Umbilical cord (tissue), 2 donors: ENCODE results near the gene ZC3H12A. TPM values are rescaled to one million over a fixed set of nuclear protein-coding genes. Genes with fewer than 3 reads are reported as not detected.

Experiments
- DNase-seq: peaks from one replicate; pipeline ENCODE4 v3.0.0-alpha.2; 2015; ENCODE audit warnings: low spot score
- total RNA-seq: library from RNA; depleted of rRNA; stranded (reverse); fragments of >200 nt; gene quantifications from one replicate; pipeline ENCODE4 v1.2.3, GENCODE V29; 2014; ENCODE audit warnings: low replicate concordance; ENCODE audit not compliant: insufficient read depth

ZC3H12A gene
- total RNA-seq, 1 donor from 2014 or later: 4.1 TPM

DNA sequence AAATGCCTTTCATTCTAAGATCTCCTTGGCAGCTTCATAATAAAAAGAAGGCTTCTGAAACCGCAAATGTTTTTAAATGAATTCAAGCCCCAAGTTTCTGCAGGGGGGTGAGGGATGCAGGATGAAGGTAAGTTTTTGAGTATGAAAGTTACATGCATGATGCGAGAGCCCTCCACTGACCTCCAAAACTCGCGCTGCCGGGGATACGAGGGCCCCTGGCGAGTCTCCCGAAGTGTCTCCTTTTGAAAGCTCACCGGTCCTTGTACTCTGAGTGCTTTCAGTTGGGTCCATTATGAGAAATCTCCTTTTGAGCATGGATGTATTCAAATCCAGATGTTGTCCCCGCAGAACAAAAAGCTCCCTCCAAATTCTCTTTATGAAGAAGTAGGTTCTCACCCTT, 18.9 kb upstream of the ZC3H12A start:
- no peak for DNase-seq

DNA sequence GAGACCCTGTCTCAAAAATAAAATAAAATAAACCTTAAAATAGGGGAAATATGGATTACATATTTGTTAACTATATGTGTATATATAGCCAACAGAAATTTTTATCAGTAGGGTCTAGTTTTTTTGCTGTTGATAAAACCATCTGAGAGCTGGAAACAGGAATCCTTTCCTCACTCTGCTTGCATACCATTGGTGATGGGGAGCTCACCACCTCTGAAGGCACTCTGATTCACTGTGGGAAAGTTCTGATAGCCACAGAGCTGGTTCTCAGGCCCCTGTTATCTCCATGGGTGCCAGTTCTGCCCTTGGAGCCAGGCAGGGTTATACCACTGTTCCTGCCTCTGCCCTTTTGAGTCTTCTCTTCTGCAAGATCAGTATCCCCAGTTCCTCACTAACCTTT, 17.8 kb upstream of the ZC3H12A start:
- no peak for DNase-seq

DNA sequence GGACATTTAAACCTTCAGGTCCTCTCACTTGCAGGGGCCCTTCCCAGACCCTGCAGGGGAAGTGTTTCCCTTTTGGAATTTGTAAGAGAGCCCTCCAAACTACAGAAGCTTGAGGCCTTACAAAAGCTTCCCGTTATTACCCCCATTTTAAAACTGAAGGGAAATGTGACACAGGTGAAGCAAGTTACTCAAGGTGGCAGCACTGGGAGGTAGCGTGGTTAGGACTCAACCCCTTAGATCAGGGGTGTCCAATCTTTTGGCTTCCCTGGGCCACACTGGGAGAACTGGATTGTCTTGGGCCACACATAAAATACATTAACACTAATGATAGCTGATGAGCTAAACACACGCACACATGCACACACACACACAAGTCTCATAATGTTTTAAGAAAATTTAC, 15.8 kb upstream of the ZC3H12A start:
- DNase-seq: no peak

DNA sequence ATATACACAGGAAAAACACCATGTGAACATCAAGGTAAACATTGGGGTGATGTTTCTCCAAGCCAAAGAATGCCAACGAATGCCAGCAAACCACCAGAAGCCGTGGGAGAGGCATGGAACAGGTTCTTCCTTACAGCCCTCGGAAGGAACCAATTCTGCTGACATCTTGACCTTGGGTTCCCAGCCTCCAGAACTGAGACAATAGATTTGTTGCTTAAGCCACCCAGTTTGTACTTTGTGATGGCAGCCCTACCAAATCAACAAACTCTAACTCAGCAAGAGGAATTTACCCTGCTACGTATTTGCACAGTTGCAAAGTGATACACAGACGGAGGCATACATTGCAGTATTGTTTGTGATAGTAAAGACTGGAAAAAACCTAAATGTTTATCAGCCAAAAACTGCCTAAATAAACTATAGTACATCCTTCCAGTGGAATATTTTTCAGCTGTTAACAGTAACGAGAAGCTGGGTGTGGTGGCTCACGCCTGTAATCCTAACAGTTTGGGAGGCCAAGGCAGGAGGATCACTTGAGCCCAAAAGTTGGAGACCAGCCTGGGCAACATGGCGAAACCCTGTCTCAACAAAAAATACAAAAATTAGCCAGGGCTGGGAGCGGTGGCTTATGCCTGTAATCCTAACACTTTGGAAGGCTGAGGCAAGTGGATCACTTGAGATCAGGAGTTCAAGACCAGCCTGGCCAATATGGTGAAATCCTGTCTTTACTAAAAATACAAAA, 12.5 kb upstream of the ZC3H12A start:
- no peak for DNase-seq

DNA sequence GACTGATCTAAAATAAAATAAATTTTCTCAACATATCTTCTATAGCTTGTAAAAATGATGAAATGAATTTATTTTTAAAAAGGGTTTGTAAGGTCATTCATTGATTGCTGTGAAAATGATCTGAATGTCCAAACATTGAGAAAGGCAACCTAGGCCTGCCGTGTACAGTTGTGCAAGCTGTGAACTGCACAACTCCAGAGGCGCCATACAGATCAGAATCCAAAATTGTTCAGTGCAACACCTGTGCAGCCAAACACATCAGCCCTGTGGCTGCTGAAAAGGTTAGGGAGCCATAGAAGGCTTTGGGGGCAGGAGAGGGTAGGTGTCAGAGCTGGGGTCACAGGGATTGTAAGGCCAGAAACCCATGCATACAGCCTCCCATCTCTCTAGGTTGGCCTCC, 9.9 kb upstream of the ZC3H12A start:
- DNase-seq: no peak

GRCh38 chr1:37465593-37466517, 8.5 kb upstream of the ZC3H12A start:
- DNase-seq: no peak

GRCh38 chr1:37468037-37468436, 6.3 kb upstream of the ZC3H12A start:
- DNase-seq: no peak

DNA sequence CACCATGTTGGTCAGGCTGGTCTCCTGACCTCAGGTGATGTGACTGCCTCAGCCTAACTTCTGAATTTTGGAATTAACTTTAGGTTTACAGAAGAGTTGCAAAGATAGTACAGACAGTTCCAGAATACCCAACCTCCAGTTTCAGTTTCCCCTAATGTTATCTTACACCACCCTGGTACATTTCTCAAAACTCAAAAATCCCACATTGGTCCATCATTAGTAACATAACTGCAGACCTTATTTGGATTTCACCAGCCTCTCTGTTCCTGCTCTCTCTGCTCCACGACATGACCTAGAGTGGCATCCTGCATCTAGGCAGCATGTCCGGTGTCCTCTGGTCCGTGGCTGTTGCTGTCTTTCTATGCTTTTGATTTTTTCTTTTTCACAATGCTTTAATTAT, 5.0 kb upstream of the ZC3H12A start:
- DNase-seq: no peak

- DNase-seq: peak; percentile 90
Observed at GRCh38 chr1:37471345-37472231, 2.8 kb upstream of the ZC3H12A start.

DNA sequence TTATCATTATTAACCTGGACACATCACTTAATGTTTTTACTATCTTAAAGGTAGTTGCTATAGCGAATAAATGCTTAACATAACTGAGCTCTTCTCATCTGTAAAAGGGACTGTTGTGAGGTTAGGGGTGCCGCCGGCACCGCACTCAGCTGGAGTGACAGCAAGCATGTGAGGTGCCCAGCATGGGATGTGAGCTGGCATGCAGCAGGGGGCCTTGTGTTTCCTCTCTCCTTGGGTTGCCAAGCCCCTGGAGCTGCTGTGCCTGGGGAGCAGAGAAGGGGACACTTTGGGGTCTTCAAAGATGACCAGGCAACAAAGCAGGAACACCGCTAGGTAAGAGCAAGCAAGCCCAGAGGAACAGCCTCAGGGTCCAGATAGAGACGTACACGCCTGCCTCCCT, 2.1 kb upstream of the ZC3H12A start:
- no peak for DNase-seq

DNA sequence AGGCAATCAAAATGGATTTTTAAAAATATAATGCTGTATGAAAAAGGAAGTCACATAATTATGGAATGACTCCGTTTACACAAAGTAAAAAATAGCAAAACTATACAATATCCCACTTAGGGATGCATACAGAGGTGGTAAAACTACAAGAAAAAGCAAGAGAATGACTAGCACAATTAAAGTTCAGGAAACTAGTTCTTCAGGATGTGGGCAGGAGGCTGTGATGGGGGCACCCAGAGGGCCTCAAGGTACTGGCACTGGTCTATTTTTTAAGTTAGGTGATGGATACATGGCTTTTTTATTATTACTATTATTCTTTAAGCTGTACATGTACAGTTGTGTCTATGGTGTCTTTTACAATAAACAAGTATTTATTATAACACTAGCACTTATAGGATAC, 1.4 kb upstream of the ZC3H12A start:
- no peak for DNase-seq

GRCh38 chr1:37473431-37474045, 842 bp upstream of the ZC3H12A start:
- peak; percentile 30 for DNase-seq

DNA sequence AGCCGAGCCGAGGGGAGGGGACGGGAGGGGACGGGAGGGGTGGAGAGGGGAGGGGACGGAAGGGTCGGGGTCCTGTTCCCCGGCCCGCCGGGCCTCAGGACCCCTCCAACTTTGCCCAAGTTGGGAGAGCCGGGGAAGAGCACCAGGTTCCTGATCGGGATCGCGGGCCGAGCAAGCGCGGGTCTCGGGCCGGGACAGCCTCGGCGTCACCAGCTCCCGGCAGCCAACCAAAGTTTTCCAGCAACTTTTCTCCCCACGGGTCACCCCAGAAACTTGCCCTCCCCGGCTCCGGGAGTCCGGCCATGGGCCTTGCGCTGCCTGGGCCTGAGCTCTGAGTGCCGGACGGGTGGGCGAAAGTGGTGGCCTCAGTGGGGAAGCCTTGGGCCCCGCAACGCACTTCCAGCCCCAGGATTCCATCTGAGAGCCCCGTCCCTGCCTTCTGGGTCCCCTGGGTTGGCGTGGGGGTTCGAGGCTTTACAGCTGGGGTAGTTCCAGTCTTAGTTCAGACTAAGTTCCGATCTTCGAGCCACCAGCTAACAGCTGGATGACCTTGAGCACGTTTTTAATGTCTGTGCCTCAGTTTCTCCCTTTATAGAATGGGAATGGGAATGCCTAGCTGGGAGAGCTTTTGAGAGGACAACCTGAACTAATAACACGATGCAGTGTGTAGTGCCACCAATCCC, 458 bp downstream of the ZC3H12A start:
- peak; percentile 19 for DNase-seq

- no peak for DNase-seq
Observed at GRCh38 chr1:37475380-37476086, 1.2 kb downstream of the ZC3H12A start.

DNA sequence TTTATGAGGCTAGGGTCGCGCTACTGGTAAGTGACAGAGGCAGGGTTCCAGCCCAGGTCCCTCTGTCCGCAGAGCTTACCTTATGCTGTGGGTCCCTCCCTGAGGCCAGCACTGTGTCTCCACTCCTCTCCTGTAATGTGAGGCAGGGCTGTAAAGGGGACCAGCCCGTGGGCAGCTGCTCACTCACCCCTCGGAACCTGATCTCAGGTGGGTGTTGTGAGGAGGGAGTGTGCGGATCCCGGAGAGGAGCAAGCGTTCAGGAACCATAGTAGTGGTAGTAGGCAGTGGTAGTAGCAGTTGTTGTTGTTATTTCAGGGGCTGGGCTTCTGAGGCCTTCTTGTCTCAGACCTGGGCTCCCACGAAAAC, 1.7 kb downstream of the ZC3H12A start:
- DNase-seq: no peak

DNA sequence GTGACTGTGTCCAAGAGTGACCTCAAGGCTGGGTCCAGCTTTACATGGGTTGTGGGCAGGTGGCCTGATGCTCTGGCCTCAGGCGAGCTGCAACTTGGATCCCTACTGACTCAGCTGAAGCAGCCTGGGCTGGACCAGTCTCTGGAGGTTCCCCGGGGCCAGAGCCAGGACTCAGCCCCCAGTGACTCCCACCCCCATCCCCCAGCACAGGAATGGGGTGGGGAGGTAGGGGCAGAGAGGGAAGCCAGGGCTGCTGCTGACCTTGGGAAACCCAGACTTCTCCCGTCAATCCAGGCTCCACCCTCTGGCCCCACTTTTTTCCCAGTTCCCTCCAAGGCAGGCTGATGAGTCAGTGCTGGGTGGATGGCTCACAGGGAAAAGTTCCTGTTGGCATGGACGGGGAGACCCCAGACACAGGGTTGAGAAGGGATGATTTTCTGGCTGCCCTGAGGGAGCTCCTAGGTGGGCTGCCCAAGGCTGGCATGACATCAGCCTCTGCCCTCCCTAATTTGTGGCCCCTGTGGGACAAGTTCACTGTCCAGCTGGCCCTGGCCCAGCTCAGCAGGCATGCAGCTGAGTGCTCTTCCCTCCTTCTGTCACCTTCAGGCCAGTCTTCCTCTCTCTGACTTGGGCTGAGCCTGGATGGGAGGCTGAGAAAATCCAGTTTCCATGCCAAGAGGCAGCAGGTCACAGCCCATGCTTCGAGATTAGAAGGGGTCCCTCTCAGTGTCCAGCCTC, 2.2 kb downstream of the ZC3H12A start:
- peak; percentile 90 for DNase-seq

DNA sequence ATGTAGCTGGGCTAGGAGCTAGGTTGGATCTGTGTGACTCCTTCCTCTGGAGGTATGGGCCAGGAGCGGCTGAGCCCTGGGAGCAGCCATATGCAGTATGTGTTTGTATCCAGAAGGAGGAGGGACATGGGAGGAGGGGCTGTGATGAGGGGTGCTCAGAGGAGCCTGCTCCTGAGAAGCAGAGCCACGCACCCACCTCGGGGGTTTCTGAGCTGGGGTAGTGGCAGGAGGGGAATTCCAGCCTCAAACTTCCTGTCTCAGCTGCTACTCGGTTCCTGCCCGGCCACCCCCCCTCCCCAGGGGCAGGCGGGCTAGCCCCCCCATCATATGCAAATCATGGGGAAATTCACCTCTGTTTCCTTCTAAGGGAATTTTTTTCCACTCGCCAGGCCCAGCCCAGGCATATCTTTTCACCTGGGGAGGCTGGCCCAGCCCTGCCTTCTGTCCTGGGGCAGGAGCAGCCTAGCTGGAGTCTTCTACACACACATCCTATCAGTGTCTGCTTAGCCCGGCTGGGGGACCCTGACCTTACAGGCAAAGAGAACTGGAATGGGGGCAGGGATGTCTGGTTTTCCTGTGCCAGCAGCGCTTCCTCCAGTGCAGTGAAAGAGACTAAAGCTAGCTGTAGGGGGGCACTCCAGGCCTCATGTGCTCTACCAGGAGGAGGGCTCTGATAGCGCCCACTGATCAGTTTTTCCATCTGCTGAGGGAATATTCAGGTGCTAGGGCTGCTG, 3.0 kb downstream of the ZC3H12A start:
- DNase-seq: peak; percentile 31

- DNase-seq: no peak
Observed at GRCh38 chr1:37477946-37478345, 3.6 kb downstream of the ZC3H12A start.

DNA sequence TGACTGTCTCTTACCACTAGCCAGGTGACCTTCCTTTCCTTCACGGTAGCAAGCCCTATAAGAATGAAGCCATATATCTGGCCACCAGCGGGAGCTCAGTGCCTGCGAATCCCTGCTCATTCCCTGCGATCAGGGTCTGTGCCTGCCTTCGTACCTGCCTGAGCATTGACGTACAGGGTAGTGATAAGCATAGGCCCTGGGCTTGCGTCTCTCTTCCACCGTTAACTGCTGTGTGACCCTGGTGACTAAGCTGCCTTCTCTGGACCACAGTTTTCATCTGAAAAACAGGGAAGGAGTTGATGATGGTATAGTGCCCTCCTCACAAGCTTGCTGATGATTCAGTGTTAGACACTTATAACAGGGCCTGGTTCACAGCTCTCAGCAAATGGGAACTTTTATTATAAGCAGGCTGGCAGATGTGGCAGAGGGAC, 4.1 kb downstream of the ZC3H12A start:
- DNase-seq: no peak
